B cell (primary cell): ENCODE results near the gene TARS2. TPM values are rescaled to one million over a fixed set of nuclear protein-coding genes. Genes with fewer than 3 reads are reported as not detected.

Experiments used
- ATAC-seq: fragments of 200-7000 bp; cut with Tn5 transposase; one replicate; pipeline ENCODE4 v1.10.0; 2021; ENCODE audit warnings: low read depth, mild to moderate bottlenecking, moderate number of reproducible peaks, moderate library complexity
- CTCF ChIA-PET: fragments of 350-600 bp; sonication (Branson Sonifier 250); formaldehyde crosslinking; loops from one replicate; lab custom pipeline; 2021; ENCODE audit warnings: antibody characterized with exemption, inconsistent platforms; lab: Charles Lee
- POLR2A ChIA-PET: fragments of 350-600 bp; sonication (Branson Sonifier 250); formaldehyde crosslinking; loops from one replicate; lab custom pipeline; 2021; ENCODE audit warnings: antibody characterized with exemption; lab: Charles Lee
- DNase-seq: peaks from one replicate; pipeline ENCODE4 v3.0.0; 2013
- H2AFZ ChIP-seq: 2 replicates; pipeline ENCODE4 v1.6.1; 2012; ENCODE audit warnings: mild to moderate bottlenecking, low read depth, low read length; ENCODE audit not compliant: insufficient read depth, poor library complexity, severe bottlenecking
- H3K27ac ChIP-seq, 2 donors: 1 replicate in 1 of 2; 2 replicates in 1 of 2; pipeline ENCODE4 v1.5.1; 2012 to 2013; ENCODE audit warnings: low read length in 2 of 2, mild to moderate bottlenecking in 2 of 2, moderate library complexity in 1 of 2
- H3K27me3 ChIP-seq, 4 experiments: fragments of 200-600 bp in 1 of 4; sonication (generic) in 1 of 4; replicated peaks in 1 of 4; 1 replicate in 2 of 4; 2 replicates in 2 of 4; pipeline versions ENCODE4 v1.6.1 to v1.7.0; 2013 to 2016; ENCODE audit warnings: low read length in 3 of 4, mild to moderate bottlenecking in 2 of 4, mixed read lengths in 1 of 4, moderate library complexity in 1 of 4; ENCODE audit not compliant: insufficient read depth in 4 of 4, control insufficient read depth in 3 of 4; ENCODE audit errors: control extremely low read depth in 1 of 4
- H3K36me3 ChIP-seq, 2 experiments: replicated peaks in 1 of 2; 1 replicate in 1 of 2; 2 replicates in 1 of 2; pipeline versions ENCODE4 v1.6.1 to v1.7.1; 2013; ENCODE audit warnings: low read length in 1 of 2; ENCODE audit not compliant: insufficient read depth in 2 of 2, control insufficient read depth in 1 of 2; ENCODE audit errors: control extremely low read depth in 1 of 2, extremely low read depth in 1 of 2
- H3K4me1 ChIP-seq, 2 donors: fragments of 200-600 bp in 1 of 2; sonication (generic) in 1 of 2; 1 replicate in 1 of 2; 2 replicates in 1 of 2; pipeline versions ENCODE4 v1.5.1 to v1.6.1; 2013 to 2017; ENCODE audit warnings: low read length in 2 of 2; ENCODE audit not compliant: control insufficient read depth in 2 of 2, insufficient read depth in 2 of 2
- H3K4me2 ChIP-seq: replicated peaks from 2 replicates; pipeline ENCODE3; 2012; ENCODE audit warnings: mild to moderate bottlenecking, low read depth, low read length; ENCODE audit not compliant: poor library complexity, severe bottlenecking
- H3K4me3 ChIP-seq, 5 experiments: fragments of 200-600 bp in 1 of 5; sonication (generic) in 1 of 5; 1 replicate in 3 of 5; 2 replicates in 2 of 5; pipeline versions ENCODE4 v1.5.1 to v1.7.0; 2011 to 2016; ENCODE audit warnings: low read length in 4 of 5, mild to moderate bottlenecking in 4 of 5, low read depth in 2 of 5, control low read depth in 1 of 5, moderate library complexity in 1 of 5; ENCODE audit not compliant: insufficient read depth in 1 of 5; ENCODE audit errors: control extremely low read depth in 1 of 5, extremely low read depth in 1 of 5
- H3K79me2 ChIP-seq: fragments of 200-600 bp; sonication (generic); one replicate; pipeline ENCODE4 v1.6.0; 2016; ENCODE audit warnings: low read length; ENCODE audit not compliant: control insufficient read depth, insufficient read depth
- H3K9ac ChIP-seq: fragments of 200-600 bp; sonication (generic); 2 replicates; pipeline ENCODE4 v1.6.1; 2017; ENCODE audit warnings: mild to moderate bottlenecking, low read length, moderate library complexity
- H3K9me3 ChIP-seq, 3 donors: one replicate each; pipeline versions ENCODE4 v1.6.1 to v1.7.1; 2013; ENCODE audit warnings: low read length in 2 of 3; ENCODE audit not compliant: control insufficient read depth in 2 of 3, insufficient read depth in 1 of 3; ENCODE audit errors: control extremely low read depth in 1 of 3
- H4K20me1 ChIP-seq: 2 replicates; pipeline ENCODE4 v1.6.0; 2012; ENCODE audit warnings: mild to moderate bottlenecking, low read length; ENCODE audit not compliant: insufficient read depth, control insufficient read depth, poor library complexity, severe bottlenecking
- H3K27ac Mint-ChIP-seq: one replicate; pipeline ENCODE4 v1.8.0; 2021; ENCODE audit warnings: mixed read lengths
- H3K27me3 Mint-ChIP-seq: one replicate; pipeline ENCODE4 v1.8.0; 2021; ENCODE audit warnings: mixed read lengths
- H3K4me1 Mint-ChIP-seq: one replicate; pipeline ENCODE4 v1.8.0; 2021; ENCODE audit warnings: mixed read lengths
- H3K4me3 Mint-ChIP-seq: one replicate; pipeline ENCODE4 v1.8.0; 2021; ENCODE audit warnings: mixed read lengths
- H3K9me3 Mint-ChIP-seq: one replicate; pipeline ENCODE4 v1.8.0; 2022; ENCODE audit warnings: mixed read lengths; ENCODE audit not compliant: insufficient read depth
- EZH2 ChIP-seq: IDR thresholded peaks from 2 replicates; pipeline ENCODE4 v1.6.1; 2012; ENCODE audit warnings: borderline replicate concordance, low read depth, mild to moderate bottlenecking, moderate library complexity, low read length; ENCODE audit not compliant: insufficient read depth, poor library complexity, severe bottlenecking
- WGBS: methylation state at CpG from one replicate; pipeline ENCODE4 v1.1.5; 2013; ENCODE audit warnings: missing lambda C conversion rate; ENCODE audit not compliant: insufficient coverage; 5-methylcytosine and 5-hydroxymethylcytosine counted together
- intact Hi-C: fragments of 100-400 bp; cut with micrococcal nuclease; formaldehyde crosslinking; loops from one replicate; pipeline ENCODE4 v1.10.0; 2022
- polyA plus RNA-seq: library from polyadenylated mRNA; depleted of rRNA; stranded (reverse); fragments of >200 nt; gene quantifications from 2 replicates; pipeline ENCODE4 v1.2.3, GENCODE V29; 2012
- total RNA-seq, 2 donors: library from RNA; stranded (reverse); fragments of 120-200 nt in 1 of 2; gene quantifications; 1 replicate in 1 of 2; 2 replicates in 1 of 2; pipeline versions ENCODE4 v1.2.3 to v1.2.4, GENCODE V29; 2013 to 2022
- TF ChIP-seq, protein P1 (sequence below): fragments of 200-600 bp; IDR thresholded peaks from one replicate; pipeline ENCODE4 v1.8.0; 2022; ENCODE audit warnings: antibody characterized with exemption, mild to moderate bottlenecking

The TARS2 gene
- total and polyA plus RNA-seq, 2 donors (not counting 1 experiment from before 2014, with no cell fraction given), result 42.2 to 53.6 TPM

DNA sequence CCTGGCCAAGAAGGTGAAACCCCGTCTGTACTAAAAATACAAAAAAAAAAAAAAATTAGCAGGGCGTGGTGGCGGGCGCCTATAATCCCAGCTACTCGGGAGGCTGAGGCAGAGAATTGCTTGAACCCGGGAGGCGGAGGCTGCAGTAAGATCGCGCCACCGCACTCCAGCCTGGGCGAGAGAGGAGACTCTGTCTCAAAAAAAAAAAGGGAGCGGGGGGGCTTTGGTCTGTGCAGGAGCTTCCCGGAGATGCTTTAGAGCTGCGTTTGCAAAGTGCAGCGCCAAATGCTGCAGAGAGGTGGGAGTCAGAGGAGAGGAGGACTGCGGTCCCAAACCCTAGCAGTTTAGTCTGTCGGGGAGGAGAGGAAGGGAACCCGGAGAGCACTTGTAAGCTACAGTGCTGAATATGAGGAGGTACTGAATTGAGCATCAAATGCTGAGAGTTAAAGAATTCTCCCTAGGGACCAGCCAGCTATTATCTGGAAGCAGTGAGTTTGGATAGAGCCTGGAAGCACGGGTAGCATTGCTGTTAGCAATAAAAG is 28.9 kb downstream of the TARS2 start:
- H2AFZ ChIP-seq, result peak overlapping the region; percentile 98
- peaks cover 22 to 26% of the 10 kb centered on the region in 2 donors for H3K4me1 ChIP-seq
- H3K27ac ChIP-seq, result peak overlapping the region; percentile 59 to 78
- peak overlapping the region; percentile 76 for H3K9ac ChIP-seq
- Mint-ChIP-seq H3K27me3 (no peaks in the 10 kb centered on the region), H3K4me1 (peaks cover 25% of the 10 kb centered on the region), H3K9me3 (no peaks in the 10 kb centered on the region), H3K27ac (peak overlapping the region; percentile 82), H3K4me3 (peak overlapping the region; percentile 90)
- H3K4me3 ChIP-seq, result peak overlapping the region; percentile 21 to 86 (median 80)
- H3K27me3 ChIP-seq, result no peaks in the 10 kb centered on the region
- WGBS, result 1% methylated on average over 16 of the region's 19 CpGs
- peak; percentile 42 for DNase-seq
- TF ChIP-seq, protein P1, sequence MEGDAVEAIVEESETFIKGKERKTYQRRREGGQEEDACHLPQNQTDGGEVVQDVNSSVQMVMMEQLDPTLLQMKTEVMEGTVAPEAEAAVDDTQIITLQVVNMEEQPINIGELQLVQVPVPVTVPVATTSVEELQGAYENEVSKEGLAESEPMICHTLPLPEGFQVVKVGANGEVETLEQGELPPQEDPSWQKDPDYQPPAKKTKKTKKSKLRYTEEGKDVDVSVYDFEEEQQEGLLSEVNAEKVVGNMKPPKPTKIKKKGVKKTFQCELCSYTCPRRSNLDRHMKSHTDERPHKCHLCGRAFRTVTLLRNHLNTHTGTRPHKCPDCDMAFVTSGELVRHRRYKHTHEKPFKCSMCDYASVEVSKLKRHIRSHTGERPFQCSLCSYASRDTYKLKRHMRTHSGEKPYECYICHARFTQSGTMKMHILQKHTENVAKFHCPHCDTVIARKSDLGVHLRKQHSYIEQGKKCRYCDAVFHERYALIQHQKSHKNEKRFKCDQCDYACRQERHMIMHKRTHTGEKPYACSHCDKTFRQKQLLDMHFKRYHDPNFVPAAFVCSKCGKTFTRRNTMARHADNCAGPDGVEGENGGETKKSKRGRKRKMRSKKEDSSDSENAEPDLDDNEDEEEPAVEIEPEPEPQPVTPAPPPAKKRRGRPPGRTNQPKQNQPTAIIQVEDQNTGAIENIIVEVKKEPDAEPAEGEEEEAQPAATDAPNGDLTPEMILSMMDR, result no peak
- no peak for TF ChIP-seq EZH2
- H3K36me3 ChIP-seq, result no peaks in the 10 kb centered on the region
- POLR2A ChIA-PET, result interaction anchor here (0.6 to 2.4 kb wide), 7 partner anchors 15 to 629 kb away, joined by 4 to 24 read pairs (median 5); partner anchors contain the start of genes ENSA, RPRD2 and TARS2
- CTCF ChIA-PET, result interaction anchor here (0.6 to 3.3 kb wide), 10 partner anchors 9 to 260 kb away, joined by 3 to 11 read pairs (median 5); no protein-coding TSS in a partner anchor
- H3K4me2 ChIP-seq, result peak overlapping the region; percentile 95
- no peaks in the 10 kb centered on the region for H3K9me3 ChIP-seq
- no peak for ATAC-seq
- intact Hi-C loops, result loop anchor here (2.0 to 5.0 kb wide), 2 partner anchors 181 to 261 kb away; partner anchors contain the start of gene GOLPH3L
- H3K79me2 ChIP-seq, result peaks cover 3% of the 10 kb centered on the region
- no peaks in the 10 kb centered on the region for H4K20me1 ChIP-seq

- H3K27me3 Mint-ChIP-seq, result no peaks in the 10 kb centered on the region
- peak; percentile 53 for DNase-seq
- H3K27ac Mint-ChIP-seq, result peak overlapping the region; percentile 82
- Histone ChIP-seq H3K27me3 (no peaks in the 10 kb centered on the region), H3K79me2 (peaks cover 3% of the 10 kb centered on the region), H3K36me3 (no peaks in the 10 kb centered on the region), H3K4me3 (peak overlapping the region in 4 of 5 experiments; percentile 72 to 86 (median 82)), H3K9me3 (no peaks in the 10 kb centered on the region), H3K4me2 (peak overlapping the region; percentile 95), H4K20me1 (no peaks in the 10 kb centered on the region), H3K4me1 (peaks cover 22 to 26% of the 10 kb centered on the region in 2 donors), H3K9ac (peak overlapping the region; percentile 76), H2AFZ (peak overlapping the region; percentile 98), H3K27ac (peak overlapping the region in 1 of 2 donors; percentile 72)
- no peaks in the 10 kb centered on the region for H3K9me3 Mint-ChIP-seq
- ATAC-seq, result no peak
- H3K4me1 Mint-ChIP-seq, result peaks cover 25% of the 10 kb centered on the region
- intact Hi-C loops, result loop anchor here (2.0 to 5.0 kb wide), 2 partner anchors 181 to 262 kb away; partner anchors contain the start of gene GOLPH3L
- POLR2A ChIA-PET, result interaction anchor here (0.8 to 2.4 kb wide), 5 partner anchors 15 to 153 kb away, joined by 4 to 24 read pairs (median 5); partner anchors contain the start of genes ENSA, RPRD2 and TARS2
- peak overlapping the region; percentile 90 for H3K4me3 Mint-ChIP-seq
- no CpG with 5 or more reads among the region's 4 CpGs for WGBS
- CTCF ChIA-PET, result interaction anchor here (0.6 to 3.3 kb wide), 10 partner anchors 9 to 260 kb away, joined by 3 to 11 read pairs (median 5); no protein-coding TSS in a partner anchor
- TF ChIP-seq EZH2, result no peak
- TF ChIP-seq, protein P1, result peak; percentile 24
Measured at GRCh38 chr1:150516616-150517015, 29.4 kb downstream of the TARS2 start.
